Mucosa of rectum (tissue), 2 donors: Measurements from ENCODE around the gene EGF.
"Not testable (repeated sequence)": the region's sequence is repeated elsewhere in the genome, so short reads cannot be mapped to it uniquely, and the experiment has no call there.

Source experiments
- H3K27ac ChIP-seq, 2 donors: one replicate each; pipeline ENCODE4 v1.7.0; 2013; ENCODE audit warnings: inconsistent platforms in 2 of 2, low read depth in 2 of 2, low read length in 2 of 2
- H3K27me3 ChIP-seq, 2 donors: one replicate each; pipeline ENCODE4 v1.7.0; 2013; ENCODE audit warnings: low read length in 2 of 2; ENCODE audit not compliant: control insufficient read depth in 2 of 2, insufficient read depth in 2 of 2
- H3K36me3 ChIP-seq, 2 donors: one replicate each; pipeline ENCODE4 v1.7.0; 2013; ENCODE audit warnings: low read length in 2 of 2; ENCODE audit not compliant: control insufficient read depth in 2 of 2, insufficient read depth in 2 of 2
- H3K4me1 ChIP-seq, 2 donors: one replicate each; pipeline ENCODE4 v1.7.0; 2013; ENCODE audit warnings: low read length in 2 of 2, mild to moderate bottlenecking in 1 of 2; ENCODE audit not compliant: control insufficient read depth in 2 of 2, insufficient read depth in 2 of 2
- H3K4me3 ChIP-seq, 2 donors: one replicate each; pipeline ENCODE4 v1.7.0; 2013; ENCODE audit warnings: low read length in 2 of 2
- H3K9ac ChIP-seq, 2 donors: one replicate each; pipeline ENCODE4 v1.7.0; 2013; ENCODE audit warnings: low read length in 2 of 2, low read depth in 1 of 2, mild to moderate bottlenecking in 1 of 2
- H3K9me3 ChIP-seq, 2 donors: one replicate each; pipeline ENCODE4 v1.7.0; 2013; ENCODE audit warnings: low read length in 2 of 2; ENCODE audit not compliant: control insufficient read depth in 2 of 2
- donor health status: healthy.
- donor health status: Normal muscosa, but diverticular disease.

The EGF gene

GRCh38 chr4:109937352-109937751, 24.7 kb downstream of the EGF start:
- H3K4me1 ChIP-seq, H3K9ac ChIP-seq, H3K36me3 ChIP-seq, H3K27me3 ChIP-seq, H3K9me3 ChIP-seq, H3K27ac ChIP-seq, H3K4me3 ChIP-seq: not testable (repeated sequence)

- no peaks in the 10 kb centered on the region for H3K9me3 ChIP-seq
- no peak overlapping the region for H3K27ac ChIP-seq
- no peaks in the 10 kb centered on the region for H3K36me3 ChIP-seq
- no peaks in the 10 kb centered on the region for H3K4me1 ChIP-seq
- H3K4me3 ChIP-seq, result no peak overlapping the region
- H3K27me3 ChIP-seq, result no peaks in the 10 kb centered on the region
- H3K9ac ChIP-seq, result no peak overlapping the region
These were observed 26.5 kb downstream of the EGF start for GRCh38 chr4:109939190-109939589.

- Histone ChIP-seq H3K36me3 (no peaks in the 10 kb centered on the region), H3K27me3 (no peaks in the 10 kb centered on the region), H3K9me3 (no peaks in the 10 kb centered on the region), H3K4me3 (no peak overlapping the region), H3K4me1 (no peaks in the 10 kb centered on the region), H3K27ac (no peak overlapping the region), H3K9ac (no peak overlapping the region)
These were observed 29.7 kb downstream of the EGF start for GRCh38 chr4:109942292-109942926.

- no peaks in the 10 kb centered on the region for H3K4me1 ChIP-seq
- no peaks in the 10 kb centered on the region for H3K9me3 ChIP-seq
- H3K4me3 ChIP-seq, result no peak overlapping the region
- H3K27ac ChIP-seq, result no peak overlapping the region
- H3K27me3 ChIP-seq, result no peaks in the 10 kb centered on the region
- no peaks in the 10 kb centered on the region for H3K36me3 ChIP-seq
- H3K9ac ChIP-seq, result no peak overlapping the region
These were observed 31.1 kb downstream of the EGF start for GRCh38 chr4:109943745-109944144.

- Histone ChIP-seq H3K27me3 (no peaks in the 10 kb centered on the region), H3K36me3 (no peaks in the 10 kb centered on the region), H3K9me3 (no peaks in the 10 kb centered on the region), H3K27ac (no peak overlapping the region), H3K9ac (no peak overlapping the region), H3K4me3 (no peak overlapping the region), H3K4me1 (no peaks in the 10 kb centered on the region)
These were observed 31.9 kb downstream of the EGF start for GRCh38 chr4:109944591-109944990.

GRCh38 chr4:109945056-109945455, 32.4 kb downstream of the EGF start:
- no peaks in the 10 kb centered on the region for H3K36me3 ChIP-seq
- H3K27me3 ChIP-seq, result no peaks in the 10 kb centered on the region
- H3K4me1 ChIP-seq, result no peaks in the 10 kb centered on the region
- H3K9me3 ChIP-seq, result no peaks in the 10 kb centered on the region
- no peak overlapping the region for H3K27ac ChIP-seq
- H3K4me3 ChIP-seq, result no peak overlapping the region
- H3K9ac ChIP-seq, result no peak overlapping the region

GRCh38 chr4:109946120-109946519, 33.4 kb downstream of the EGF start:
- Histone ChIP-seq H3K27me3 (no peaks in the 10 kb centered on the region), H3K9ac (no peak overlapping the region), H3K36me3 (no peaks in the 10 kb centered on the region), H3K9me3 (no peaks in the 10 kb centered on the region), H3K4me1 (no peaks in the 10 kb centered on the region), H3K4me3 (no peak overlapping the region), H3K27ac (no peak overlapping the region)

- H3K27ac ChIP-seq, result no peak overlapping the region
- H3K27me3 ChIP-seq, result no peaks in the 10 kb centered on the region
- H3K9ac ChIP-seq, result no peak overlapping the region
- no peak overlapping the region for H3K4me3 ChIP-seq
- H3K9me3 ChIP-seq, result no peaks in the 10 kb centered on the region
- no peaks in the 10 kb centered on the region for H3K36me3 ChIP-seq
- H3K4me1 ChIP-seq, result no peaks in the 10 kb centered on the region
These were observed 34.8 kb downstream of the EGF start for GRCh38 chr4:109947457-109947856.

- Histone ChIP-seq H3K27ac (no peak overlapping the region), H3K4me3 (no peak overlapping the region), H3K9ac (no peak overlapping the region), H3K27me3 (no peaks in the 10 kb centered on the region), H3K4me1 (no peaks in the 10 kb centered on the region), H3K9me3 (no peaks in the 10 kb centered on the region), H3K36me3 (no peaks in the 10 kb centered on the region)
These were observed 35.2 kb downstream of the EGF start for GRCh38 chr4:109947918-109948317.

GRCh38 chr4:109949099-109949718, 36.5 kb downstream of the EGF start:
- H3K9ac ChIP-seq, H3K4me1 ChIP-seq, H3K27me3 ChIP-seq, H3K4me3 ChIP-seq, H3K36me3 ChIP-seq, H3K27ac ChIP-seq, H3K9me3 ChIP-seq: not testable (repeated sequence)
